Ureter (tissue), 1 donor: ENCODE measurements around the gene RAP1GAP. TPM values are rescaled to one million over a fixed set of nuclear protein-coding genes. Genes with fewer than 3 reads are reported as not detected.
A peak's percentile ranks its signal among the peaks of the same experiment; 100 is the strongest.

Source experiments
- DNase-seq: peaks from one replicate; pipeline ENCODE4 v3.0.0-alpha.2; 2020; ENCODE audit warnings: low spot score
- total RNA-seq: library from RNA; stranded (reverse); gene quantifications from one replicate; pipeline ENCODE4 v1.2.4, GENCODE V29; 2023
- donor health status: DM: yes; HTN: yes; CAD: no.

The RAP1GAP gene
- total RNA-seq, 1 donor from 2014 or later = 47.0 TPM

DNA sequence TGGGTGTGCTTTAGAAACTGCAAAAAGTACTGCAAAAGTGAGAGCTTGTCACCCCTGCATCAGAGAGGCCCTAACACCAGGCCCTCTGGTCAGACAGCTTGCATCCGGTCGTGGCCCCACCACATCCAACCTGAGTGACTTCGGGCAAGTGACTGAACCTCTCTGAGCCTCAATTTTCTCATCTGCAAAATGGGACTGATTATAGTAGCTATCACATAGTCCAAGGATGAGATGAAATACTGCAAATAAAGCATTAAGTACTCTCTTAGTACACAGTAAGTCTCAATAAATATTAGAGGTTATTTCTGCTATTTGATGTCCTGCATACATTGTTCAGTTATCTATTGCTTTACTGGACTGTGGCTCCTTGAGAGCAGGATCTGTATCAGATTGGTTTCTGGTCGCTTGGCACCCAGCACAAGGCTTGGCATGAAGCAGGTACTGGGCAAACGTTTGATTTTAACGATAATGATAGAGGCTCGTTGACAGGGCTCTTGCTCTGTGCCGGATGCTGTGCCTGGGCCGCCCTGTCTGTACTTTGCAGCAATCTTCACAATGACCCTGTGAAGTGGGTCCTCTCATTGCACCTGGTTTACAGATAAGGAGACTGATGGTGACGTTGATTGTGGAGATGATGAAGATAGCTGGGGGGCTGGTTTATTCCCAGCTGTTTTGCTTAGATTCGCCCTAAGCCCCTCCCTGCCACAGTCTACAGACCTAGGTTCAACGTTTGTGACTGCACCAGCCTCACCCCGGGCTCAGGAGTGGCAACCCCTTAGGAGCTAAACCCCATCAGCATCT is 43.6 kb downstream of the RAP1GAP start:
- no peak for DNase-seq

DNA sequence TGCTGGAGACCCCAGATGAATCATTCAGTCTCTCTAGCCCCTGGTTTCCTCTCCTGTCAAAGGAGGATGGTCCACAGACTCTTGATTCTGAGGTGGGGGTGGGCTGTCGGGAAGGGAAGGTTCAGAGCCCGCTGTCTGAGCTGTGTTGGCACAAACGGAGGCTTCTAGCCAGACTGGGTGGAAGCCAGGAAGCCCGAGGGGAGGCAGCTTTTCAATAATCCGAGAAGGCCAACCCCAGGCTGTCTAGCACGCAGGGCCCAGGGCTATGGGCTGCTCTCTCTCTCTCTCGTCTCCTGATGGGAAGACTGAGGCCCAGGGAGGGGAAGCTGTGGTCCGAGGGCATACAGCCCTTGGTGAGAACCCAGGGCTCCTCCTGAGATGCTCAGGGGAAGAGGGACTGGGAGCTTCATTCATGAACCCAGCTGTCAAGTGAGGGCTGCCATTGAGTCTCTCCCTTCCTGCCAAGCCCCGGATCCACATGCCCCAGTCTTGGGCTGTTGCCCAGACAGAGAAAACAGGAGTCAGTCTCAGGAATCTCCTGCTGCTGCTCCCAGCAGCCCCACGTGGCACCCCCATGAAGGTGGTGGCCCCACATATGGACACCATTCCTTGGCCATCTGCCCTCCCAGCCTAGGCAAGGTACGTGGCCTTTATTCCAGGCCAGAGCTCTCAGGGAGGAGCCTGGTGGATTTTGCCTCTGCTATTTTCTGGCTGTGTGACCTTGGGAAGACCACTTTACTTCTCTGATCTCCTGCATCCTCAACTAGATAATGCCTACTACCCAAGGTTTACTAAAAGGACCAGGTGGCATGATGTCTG is 44.4 kb downstream of the RAP1GAP start:
- DNase-seq = no peak

- peak; percentile 81 for DNase-seq
Measured at GRCh38 chr1:21623410-21623961, 45.7 kb downstream of the RAP1GAP start.

GRCh38 chr1:21622466-21623315 is 46.5 kb downstream of the RAP1GAP start:
- no peak for DNase-seq

- no peak for DNase-seq
Measured at GRCh38 chr1:21621761-21622436, 47.3 kb downstream of the RAP1GAP start.

DNA sequence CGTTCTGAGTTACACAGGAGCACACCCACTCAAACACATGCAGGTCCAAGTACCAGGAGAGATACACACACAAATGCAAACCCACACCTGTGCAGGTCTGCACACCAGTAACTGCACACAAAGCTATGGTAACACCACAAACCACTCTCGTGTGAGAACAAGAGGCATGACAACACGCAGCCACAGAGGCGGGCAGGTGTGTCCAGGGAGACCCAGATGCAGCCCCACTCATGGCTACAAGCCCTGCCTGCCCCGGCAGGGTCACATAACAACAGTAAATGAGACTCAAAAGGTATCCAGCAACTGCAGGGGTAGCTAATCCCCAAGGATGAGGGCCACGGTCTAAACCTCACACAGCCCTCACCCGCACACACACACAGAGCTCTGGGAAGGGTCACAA is 48.1 kb downstream of the RAP1GAP start:
- no peak for DNase-seq

GRCh38 chr1:21620496-21620895 is 48.7 kb downstream of the RAP1GAP start:
- DNase-seq = no peak

GRCh38 chr1:21620011-21620410 is 49.1 kb downstream of the RAP1GAP start:
- no peak for DNase-seq

- DNase-seq = no peak
Measured at GRCh38 chr1:21619375-21619947, 49.7 kb downstream of the RAP1GAP start.

DNA sequence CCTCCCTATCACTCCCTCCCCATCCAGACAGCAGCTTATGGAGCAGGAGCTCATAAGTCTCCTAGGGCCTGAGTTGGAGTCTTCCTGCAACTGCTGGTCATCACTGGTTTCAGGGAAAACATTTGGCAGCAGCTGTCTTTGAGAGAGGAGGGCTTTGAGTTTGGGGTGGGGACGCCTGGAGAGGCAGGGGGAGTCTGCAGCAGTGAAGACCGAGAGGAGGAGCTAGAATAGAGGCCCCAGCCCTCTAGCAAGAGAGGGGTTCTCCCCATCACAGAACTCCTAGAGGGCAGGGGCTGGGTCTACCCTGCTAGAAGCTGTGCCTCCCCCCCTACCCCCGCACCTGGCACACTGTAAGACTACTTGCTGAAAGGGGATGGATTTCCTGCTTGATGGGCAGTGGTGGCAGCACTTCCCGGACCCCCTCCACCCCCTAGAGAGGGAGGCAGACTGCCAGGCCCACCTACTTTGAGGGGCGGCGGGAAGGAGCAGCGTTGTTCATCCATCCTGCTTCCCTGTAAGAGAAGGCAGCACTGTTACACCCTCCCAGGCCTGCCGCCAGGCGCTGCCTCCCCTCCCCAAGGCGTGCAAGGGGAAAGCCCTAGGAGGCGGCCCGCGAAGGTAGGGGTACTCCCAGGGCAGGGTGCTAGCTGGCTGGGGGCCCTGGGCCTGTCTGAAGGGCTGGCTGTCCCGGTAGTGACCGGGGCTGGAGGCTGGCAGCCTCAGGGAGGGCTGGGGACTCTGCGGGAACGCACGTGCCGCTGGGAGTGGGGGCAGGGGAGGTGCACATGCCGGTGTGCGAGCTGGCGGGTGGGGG is 50.4 kb downstream of the RAP1GAP start:
- no peak for DNase-seq

GRCh38 chr1:21618059-21618458 is 51.1 kb downstream of the RAP1GAP start:
- DNase-seq = no peak

DNA sequence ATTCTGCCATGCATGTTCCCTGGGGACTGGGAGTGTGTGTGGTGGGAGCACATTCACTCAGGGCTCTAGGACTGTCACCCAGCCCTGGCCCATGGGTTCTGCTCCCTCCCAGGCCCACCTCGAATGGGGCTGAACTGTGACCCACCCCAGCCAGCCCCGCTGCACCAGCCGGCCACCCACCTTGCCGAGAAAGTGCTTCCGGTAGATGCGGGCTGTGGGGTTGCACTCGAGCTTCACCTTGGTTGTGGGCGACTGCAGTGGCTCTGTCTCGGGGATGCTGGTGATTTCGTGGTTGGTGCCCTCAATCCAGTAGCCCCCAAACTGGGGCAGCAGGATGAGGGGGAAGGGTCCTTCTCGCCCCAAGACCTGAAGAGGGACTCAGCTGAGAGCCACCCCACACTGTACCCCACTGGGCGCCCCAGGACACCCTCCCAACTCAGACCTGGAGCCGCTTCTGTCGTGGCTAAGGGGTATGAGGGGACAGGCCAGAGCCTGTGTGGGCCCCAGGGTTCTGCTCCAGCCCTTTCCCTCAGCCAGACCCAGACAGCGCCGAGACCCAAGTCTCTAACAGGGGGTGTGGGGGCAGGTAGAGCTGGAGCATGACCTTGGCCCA is 51.9 kb downstream of the RAP1GAP start:
- no peak for DNase-seq

- DNase-seq = no peak
Measured at GRCh38 chr1:21616372-21616771, 52.8 kb downstream of the RAP1GAP start.

GRCh38 chr1:21614419-21615115 is 54.6 kb downstream of the RAP1GAP start:
- DNase-seq = no peak

DNA sequence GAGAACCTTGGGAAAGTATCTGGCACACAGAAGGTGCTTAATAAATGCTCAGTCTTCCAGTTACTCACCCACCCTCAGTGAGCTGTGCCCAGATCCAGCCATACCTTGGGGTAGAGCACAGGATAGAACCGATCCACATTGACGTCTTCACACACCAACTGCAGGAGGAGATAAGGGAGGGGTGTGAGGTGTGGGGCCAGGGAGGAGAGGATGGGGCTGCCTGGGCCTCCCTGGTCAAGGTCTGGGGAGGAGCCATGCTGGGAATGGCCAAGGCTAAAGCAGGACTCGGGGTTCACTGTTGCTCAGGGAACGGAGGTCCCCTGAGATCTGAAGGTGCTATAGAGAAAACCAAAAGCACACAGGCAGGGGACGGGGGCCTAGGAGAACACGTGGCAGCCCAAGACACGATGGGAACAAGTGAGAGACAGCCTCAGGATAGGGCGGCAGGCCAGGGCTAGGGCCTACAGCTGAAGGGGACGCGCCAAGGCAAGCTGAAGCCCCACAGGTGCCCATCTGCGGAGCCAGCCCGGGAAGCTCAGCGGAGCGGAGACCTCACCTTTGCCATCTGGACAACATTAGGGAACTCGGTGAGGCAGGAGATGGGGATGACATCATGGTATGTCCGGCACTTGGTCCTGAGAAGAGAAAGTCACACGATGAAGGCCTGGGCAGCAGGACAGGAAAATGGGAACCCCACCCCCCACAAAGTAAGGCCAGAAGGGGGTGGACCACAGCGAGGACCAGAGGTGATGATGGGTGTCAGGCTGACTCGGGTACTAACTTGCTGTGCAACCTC is 55.9 kb downstream of the RAP1GAP start:
- DNase-seq = no peak

- DNase-seq = no peak
Measured at GRCh38 chr1:21612057-21612456, 57.1 kb downstream of the RAP1GAP start.

DNA sequence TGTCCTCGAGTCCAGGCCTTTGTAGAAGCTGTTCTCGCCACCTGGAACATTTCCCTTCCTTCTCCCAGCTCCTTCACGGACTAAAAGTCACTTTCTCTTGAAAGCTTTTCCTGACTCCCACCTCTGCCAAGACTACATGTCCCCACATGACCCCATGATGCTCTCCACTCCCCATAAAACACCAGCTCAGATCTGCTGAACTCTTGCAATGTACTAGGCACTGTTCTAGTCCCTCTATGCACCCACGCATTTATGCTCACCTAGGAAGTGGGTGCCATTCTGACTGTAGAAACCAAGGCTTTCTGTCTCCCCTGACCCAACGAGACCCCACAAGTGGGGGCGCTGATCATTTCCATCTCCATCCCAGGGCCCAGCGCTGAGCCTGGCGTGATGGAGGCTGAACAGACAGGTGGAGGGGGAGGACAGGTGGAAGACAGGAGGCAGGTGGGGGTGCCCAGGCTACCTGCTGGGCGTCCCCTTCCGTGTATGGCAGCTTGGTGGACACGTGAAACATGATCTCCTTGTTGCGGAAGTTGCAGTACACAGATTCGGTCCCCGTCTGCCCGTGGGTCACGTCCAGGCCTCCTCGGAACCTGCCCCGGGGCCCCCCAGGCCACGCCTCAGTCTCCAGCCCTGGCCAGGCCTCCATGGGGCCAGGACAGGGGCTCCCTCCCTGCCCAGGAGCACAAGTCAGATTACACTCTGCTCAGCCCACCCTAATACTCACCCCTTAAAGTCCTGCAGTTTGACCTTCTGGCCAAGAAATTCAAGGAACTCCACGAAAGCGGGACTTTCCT is 58.0 kb downstream of the RAP1GAP start:
- DNase-seq = no peak
